ENCODE data around the gene P4HTM.

DNA sequence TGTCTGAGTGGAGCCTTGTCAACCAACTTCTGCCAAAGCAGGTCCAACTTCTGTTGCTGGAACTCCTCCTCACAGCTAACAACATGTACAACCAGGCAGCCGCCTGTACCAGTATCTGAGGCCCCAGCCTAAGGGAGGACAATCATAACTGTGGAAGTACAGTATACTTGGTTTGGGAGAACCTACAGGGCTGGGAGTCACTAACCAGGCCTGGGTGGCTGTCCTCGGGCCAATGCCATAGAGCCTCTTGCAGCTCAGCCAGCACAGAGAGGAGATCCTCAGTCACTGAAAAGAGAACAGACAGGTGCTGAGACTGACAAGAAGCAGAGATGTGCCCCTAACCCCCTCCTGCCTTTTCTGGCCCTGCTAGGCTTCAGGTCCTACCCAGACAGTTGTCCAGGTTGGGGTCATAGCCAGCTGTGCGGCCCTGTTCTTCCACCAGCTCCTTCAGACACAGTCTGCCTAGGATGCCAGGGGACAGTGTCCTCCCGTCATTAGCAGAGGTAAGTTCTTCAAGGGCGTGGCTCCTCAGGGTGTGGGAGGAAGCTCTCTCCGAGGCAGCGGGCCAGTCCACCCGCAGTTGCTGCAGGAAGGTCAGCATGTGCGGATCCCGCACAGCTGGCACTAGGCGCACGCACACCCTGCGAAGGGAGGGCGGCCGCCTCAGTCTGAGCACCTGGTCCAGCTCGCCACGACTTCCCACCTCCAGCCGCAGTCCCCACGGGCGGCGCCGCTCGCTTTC, 27.4 kb downstream of the P4HTM start:
- TF ChIP-seq, protein P1, sequence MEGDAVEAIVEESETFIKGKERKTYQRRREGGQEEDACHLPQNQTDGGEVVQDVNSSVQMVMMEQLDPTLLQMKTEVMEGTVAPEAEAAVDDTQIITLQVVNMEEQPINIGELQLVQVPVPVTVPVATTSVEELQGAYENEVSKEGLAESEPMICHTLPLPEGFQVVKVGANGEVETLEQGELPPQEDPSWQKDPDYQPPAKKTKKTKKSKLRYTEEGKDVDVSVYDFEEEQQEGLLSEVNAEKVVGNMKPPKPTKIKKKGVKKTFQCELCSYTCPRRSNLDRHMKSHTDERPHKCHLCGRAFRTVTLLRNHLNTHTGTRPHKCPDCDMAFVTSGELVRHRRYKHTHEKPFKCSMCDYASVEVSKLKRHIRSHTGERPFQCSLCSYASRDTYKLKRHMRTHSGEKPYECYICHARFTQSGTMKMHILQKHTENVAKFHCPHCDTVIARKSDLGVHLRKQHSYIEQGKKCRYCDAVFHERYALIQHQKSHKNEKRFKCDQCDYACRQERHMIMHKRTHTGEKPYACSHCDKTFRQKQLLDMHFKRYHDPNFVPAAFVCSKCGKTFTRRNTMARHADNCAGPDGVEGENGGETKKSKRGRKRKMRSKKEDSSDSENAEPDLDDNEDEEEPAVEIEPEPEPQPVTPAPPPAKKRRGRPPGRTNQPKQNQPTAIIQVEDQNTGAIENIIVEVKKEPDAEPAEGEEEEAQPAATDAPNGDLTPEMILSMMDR (IDR thresholded peaks at IDR 0.05; ENCODE audit: borderline replicate concordance, extremely low read depth, low read length, poor library complexity, severe bottlenecking) = no peak
- TF ChIP-seq EZH2 (IDR thresholded peaks at IDR 0.05; ENCODE audit: borderline replicate concordance, low read depth, low read length, severe bottlenecking) = no peak

All from DND-41 (cell line).